GM12801 (cell line): ENCODE measurements around the gene CCDC186.

Experiments used
- TF ChIP-seq, protein P1 (sequence below): IDR thresholded peaks from one replicate; pipeline ENCODE4 v1.5.1; 2011; ENCODE audit warnings: control low read depth; ENCODE audit not compliant: insufficient read length; ENCODE audit errors: extremely low read depth

CCDC186 gene

DNA sequence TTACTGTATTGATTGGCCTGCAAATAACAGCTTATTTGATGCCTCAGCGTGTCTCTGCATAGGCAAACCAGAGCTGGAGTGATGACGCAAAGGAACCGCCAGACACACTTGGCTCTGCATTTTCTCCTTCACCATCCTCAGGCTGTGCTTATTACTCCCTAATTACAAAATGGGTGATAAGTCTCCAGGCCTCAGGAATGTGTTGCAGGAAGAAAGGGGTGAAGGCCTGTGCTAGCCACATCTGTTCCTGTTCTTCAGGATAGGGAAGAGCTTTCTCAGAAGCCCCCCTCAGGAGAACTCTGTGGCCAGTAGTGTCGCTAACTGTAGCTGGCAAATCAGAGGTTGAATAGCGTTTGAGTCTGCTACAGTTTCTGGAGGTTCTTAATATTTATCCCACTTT is 10.3 kb upstream of the CCDC186 start:
- TF ChIP-seq, protein P1, sequence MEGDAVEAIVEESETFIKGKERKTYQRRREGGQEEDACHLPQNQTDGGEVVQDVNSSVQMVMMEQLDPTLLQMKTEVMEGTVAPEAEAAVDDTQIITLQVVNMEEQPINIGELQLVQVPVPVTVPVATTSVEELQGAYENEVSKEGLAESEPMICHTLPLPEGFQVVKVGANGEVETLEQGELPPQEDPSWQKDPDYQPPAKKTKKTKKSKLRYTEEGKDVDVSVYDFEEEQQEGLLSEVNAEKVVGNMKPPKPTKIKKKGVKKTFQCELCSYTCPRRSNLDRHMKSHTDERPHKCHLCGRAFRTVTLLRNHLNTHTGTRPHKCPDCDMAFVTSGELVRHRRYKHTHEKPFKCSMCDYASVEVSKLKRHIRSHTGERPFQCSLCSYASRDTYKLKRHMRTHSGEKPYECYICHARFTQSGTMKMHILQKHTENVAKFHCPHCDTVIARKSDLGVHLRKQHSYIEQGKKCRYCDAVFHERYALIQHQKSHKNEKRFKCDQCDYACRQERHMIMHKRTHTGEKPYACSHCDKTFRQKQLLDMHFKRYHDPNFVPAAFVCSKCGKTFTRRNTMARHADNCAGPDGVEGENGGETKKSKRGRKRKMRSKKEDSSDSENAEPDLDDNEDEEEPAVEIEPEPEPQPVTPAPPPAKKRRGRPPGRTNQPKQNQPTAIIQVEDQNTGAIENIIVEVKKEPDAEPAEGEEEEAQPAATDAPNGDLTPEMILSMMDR, result no peak

GRCh38 chr10:114183563-114183962 is 9.6 kb upstream of the CCDC186 start:
- TF ChIP-seq, protein P1, result no peak

DNA sequence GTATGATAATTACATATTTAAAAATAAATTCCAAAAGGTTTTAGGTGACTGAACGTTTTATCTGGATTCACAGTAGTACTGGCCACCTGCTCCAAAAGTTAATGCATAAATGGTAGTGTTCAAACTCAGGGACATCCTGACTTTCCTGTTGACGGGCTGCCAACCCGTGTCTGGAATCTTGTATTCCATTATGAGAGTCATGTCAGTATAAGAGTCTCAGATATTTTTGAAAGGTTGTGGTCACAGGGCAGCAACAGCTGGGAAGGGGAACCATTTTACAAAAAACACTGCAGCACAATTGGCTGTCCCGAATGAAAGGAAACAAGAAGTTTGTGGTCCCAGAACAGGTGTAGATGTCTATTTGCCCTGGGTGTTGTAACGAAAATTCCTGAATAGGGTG is 8.0 kb upstream of the CCDC186 start:
- TF ChIP-seq, protein P1, result no peak

GRCh38 chr10:114180937-114181336 is 6.9 kb upstream of the CCDC186 start:
- TF ChIP-seq, protein P1, result no peak

- TF ChIP-seq, protein P1, result no peak
Observed at GRCh38 chr10:114179747-114180146, 5.7 kb upstream of the CCDC186 start.

DNA sequence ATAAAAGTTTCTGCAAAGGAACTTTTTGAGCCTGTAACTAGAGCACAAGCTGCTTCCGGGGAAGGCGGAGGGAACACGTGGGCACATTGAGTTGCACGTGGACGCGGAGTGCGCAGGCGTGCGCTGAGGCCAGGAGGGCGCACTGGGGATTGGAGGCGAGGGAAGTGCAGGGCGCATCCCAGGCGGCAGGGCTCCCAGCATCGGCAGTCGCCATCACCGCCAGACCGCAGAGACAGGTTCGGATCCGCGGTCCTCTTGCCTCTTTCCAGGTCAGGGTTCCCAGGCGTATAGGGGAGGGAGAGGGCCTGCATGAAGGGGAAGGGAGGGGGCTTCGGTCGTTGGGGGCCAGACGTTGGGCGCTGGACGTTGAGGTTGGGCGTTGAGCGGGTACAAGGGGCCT is 5.1 kb upstream of the CCDC186 start, which contains the start of gene TDRD1:
TSS of gene TDRD1 (plus strand) at position 206 of the 400 bp plus-strand sequence. CDS start 8,479 bp downstream, outside the sequence.
- TF ChIP-seq, protein P1, result no peak

GRCh38 chr10:114176511-114176910 is 2.5 kb upstream of the CCDC186 start:
- TF ChIP-seq, protein P1, result no peak

DNA sequence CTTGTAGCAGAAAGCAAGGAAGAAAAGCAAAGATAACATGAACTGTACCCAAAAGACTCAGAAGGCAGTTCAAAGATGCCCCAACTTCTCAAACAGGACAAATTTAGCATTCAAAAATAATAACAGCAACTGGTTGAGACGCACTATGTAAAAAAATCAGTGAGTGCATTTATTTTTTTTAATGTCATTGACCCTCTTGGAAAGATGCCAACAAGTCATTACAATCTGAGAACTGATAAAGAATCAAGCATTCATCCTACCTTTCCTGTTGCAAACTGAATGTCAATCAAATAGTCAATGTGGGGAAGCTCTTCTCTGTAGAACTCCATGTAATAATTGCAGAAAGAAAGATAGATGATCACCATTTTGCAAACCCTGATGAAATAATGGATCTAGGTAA is 1.7 kb upstream of the CCDC186 start:
- TF ChIP-seq, protein P1, result no peak
